ENCODE results near the gene DNAJB8.

Gene DNAJB8

DNA sequence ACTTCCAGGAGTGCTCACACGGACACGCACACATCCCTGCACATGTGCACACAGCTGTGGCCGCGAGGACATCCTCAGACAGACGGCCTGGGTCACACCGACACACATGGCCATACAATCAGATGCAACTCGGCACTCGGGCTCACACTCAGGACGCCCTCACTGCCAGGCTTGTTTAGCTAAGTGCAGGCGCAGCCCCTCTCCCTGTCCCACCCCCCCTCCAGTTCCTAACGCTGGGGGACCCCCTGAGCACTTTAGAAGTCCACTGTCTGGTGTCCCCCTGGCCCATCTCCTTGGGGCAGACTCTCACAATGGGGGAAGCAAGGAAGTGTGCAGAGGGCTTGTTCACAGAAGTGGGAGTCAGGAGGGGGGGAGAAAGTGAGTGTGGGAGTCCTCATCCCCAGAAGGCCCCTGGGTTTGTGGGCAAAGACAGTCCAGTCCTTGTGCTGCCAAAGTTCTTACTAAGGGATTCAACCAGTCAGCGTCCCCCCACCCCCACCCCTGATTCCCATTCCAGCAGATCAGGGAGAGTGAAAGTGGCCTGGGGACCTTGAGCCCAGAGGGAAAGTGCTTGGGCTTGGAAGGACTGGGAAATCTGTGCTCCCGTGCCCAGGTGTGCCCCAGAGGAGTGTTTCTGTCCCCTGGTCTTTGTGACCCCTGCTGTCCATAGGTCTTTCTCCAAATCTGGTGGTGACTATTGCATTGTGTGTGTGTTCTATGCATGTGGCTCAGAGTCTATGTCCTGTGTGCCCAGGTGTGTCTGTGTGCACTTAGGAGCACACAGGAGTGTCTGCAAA, 27.1 kb upstream of the DNAJB8 start:
- DNase-seq (ENCODE audit: low spot score), result no peak

- no peak for DNase-seq (ENCODE audit: low spot score)
Measured at GRCh38 chr3:128492671-128493569, 26.2 kb upstream of the DNAJB8 start, which contains the start of gene GATA2. Gene GATA2, minus strand, starts transcription at chr3:128493201. Its CDS starts 6,170 bp downstream, at chr3:128487031.

DNA sequence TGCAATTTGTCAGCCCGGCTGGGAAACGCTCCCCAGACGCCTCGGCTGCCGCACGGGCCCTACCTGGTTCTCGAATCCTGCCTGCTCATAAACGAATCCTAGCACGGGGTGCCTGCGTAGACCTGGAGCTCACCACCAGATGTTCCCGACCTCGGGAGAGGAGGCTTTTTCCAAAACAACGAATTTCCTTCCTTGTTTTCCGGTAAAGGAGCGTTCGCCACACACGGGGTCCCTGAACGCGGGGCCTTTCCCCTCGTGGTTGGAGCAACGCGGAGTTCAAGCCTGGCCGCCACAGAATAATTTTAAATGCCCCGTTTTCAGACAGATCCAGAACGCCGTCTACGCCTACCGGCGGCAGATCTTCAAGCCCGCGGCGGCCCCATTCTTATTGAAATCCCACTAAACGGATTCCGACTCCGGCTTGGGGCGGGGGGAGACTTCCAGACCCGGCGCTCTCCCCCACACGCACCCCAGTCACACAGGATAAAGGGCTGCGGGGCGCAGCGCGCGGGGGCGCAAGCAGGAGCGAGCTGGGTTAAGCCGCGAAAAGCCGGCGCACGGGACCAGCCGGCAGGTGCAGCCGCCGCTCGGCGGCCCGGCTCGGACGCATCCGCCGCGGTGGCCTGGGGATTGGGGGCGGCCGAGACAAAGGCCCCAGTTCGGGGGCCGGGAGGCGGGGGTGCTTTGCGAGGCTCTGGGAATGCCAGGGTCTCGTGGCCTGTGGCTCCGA, 25.4 kb upstream of the DNAJB8 start:
- no peak for DNase-seq (ENCODE audit: low spot score)

DNA sequence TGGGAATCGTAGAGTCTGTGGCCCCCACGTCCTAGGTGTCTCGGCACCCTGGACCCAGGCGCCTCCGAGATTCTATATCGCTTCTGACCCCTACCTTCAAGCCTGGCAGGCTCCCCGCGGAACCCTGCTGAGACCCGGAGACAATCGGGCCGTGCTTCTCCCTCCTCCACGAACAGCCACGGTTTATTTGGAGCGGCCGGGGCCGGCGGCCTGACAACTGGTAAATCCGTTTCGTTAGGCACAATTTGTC, 24.9 kb upstream of the DNAJB8 start:
- no peak for DNase-seq (ENCODE audit: low spot score)

- no peak for DNase-seq (ENCODE audit: low spot score)
Measured at GRCh38 chr3:128490915-128491690, 24.4 kb upstream of the DNAJB8 start.

GRCh38 chr3:128490650-128490914, 23.9 kb upstream of the DNAJB8 start:
- DNase-seq (ENCODE audit: low spot score), result no peak

- DNase-seq (ENCODE audit: low spot score), result no peak
Measured at GRCh38 chr3:128489927-128490649, 23.4 kb upstream of the DNAJB8 start.

DNA sequence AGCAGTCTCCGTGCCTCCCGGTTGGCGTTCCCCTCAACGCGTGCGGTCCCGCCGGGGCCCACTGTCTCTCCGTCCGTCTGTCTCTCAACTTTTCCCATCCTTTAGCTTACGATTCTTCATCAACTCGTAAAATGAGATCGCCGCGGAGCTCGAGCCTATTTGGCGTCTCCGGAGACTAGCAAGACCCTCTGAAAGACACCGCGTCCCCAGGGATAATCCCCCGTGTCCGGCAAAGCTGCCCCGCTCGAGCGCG, 22.9 kb upstream of the DNAJB8 start:
- no peak for DNase-seq (ENCODE audit: low spot score)

GRCh38 chr3:128488991-128489673, 22.4 kb upstream of the DNAJB8 start:
- no peak for DNase-seq (ENCODE audit: low spot score)

GRCh38 chr3:128488636-128488990, 21.9 kb upstream of the DNAJB8 start:
- no peak for DNase-seq (ENCODE audit: low spot score)

DNA sequence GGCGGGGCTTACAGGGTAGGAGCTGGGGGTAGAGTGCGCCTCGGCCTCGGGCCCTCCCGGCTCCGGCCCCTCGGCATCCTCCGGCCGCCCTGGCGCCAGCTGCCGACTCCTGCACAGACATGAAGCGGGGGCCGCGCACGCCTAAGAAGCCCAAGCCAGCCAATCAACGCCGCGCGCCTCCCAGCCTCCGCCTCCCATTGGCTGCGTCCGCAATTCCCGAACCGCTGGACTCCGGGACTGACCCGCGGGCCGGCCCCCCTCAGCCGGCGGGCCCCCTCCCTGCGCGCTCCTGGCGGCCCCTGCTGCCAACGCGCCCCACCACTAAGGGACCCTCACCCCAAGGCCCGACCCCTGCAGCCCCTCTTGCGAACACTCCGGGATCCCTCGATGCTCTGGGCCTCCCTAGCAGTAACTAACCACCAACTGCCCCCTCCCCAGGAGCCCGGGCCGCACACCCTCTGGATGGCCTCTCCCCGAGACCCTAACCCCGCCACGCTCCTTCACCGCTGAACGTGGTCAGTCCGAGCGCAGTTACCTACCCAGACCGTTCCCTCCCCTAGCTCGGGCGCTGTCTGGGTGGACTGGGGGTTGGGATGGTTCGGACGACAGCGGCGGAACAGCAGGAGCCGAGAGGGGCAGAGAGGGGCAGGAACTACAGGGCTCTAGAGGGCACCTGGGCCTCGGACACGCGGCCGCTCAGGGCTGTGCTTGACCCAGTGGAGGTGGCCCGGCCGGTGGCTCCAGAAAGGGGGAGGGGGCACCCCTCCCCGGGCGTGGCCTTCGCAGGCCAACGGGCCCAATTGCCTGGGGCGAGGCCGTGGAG, 21.3 kb upstream of the DNAJB8 start:
- no peak for DNase-seq (ENCODE audit: low spot score)

DNA sequence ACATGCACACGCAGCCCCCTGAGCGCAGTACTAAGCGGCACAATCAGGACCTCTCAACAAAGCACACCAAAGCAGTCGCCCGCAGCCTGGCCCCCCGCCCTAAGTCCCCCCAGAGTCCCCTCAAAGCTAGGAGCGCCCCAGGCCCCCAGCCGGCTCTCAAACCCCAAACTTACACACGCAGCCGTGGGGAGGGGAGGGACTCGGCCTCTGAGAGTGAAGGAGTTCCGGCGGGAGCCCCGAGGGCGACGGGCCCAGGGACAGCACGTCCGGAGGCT, 20.8 kb upstream of the DNAJB8 start:
- DNase-seq (ENCODE audit: low spot score), result no peak

DNA sequence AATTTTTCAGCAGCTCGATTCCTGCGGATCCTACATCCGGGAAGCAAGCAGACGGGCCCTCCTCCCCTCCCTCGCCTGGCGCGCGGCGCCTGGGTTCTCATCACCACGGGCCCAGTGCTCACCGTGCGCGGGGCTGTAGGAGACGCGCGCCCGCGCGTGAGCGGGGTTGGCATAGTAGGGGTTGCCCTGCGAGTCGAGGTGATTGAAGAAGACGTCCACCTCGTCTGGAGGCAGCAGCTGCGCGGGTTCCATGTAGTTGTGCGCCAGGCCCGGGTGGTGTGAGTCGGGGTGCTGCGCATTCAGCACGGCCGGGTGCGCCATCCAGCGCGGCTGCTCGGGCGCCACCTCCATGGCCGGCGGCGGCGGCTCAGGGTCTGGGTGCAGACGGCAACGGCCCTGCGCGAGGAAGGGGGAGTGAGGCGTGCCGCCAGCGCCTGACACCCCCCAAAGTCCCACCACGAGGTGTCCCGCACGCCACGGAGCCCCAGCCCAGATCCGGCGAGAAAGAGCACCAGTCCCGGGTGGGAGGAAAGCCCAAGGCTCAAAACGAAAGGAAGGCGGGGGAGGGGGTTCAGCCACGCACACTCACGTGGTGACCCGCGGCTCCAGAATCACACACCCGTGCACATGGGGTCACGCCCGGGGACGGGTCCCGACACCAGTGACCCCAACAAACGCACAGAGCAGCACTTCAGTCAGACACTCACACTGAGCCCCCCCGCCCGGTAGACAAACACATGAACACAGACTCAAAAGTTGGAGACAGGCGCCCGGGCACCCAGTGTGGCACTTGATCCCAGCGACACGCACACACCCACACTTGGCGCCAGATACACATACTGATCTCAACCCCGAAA, 20.2 kb upstream of the DNAJB8 start:
- DNase-seq (ENCODE audit: low spot score), result no peak

- no peak for DNase-seq (ENCODE audit: low spot score)
Measured at GRCh38 chr3:128486205-128486628, 19.5 kb upstream of the DNAJB8 start.

- no peak for DNase-seq (ENCODE audit: low spot score)
Measured at GRCh38 chr3:128485282-128486204, 18.9 kb upstream of the DNAJB8 start.

GRCh38 chr3:128484404-128485281, 18.0 kb upstream of the DNAJB8 start:
- DNase-seq (ENCODE audit: low spot score), result no peak

- no peak for DNase-seq (ENCODE audit: low spot score)
Measured at GRCh38 chr3:128483657-128484403, 17.1 kb upstream of the DNAJB8 start.

All from CD4-positive, alpha-beta T cell treated with Interleukin-6 at 100 ng/mL for 8 hours (primary cell).